HG03378 (cell line): ENCODE data around the gene EIF4A2.
"Not testable (repeated sequence)": the region's sequence is repeated elsewhere in the genome, so short reads cannot be mapped to it uniquely, and the experiment has no call there.

Experiments
- ATAC-seq: cut with Tn5 transposase; IDR thresholded peaks from one replicate; pipeline ENCODE4 v1.9.1; 2021; ENCODE audit warnings: mild to moderate bottlenecking, moderate library complexity; ENCODE audit not compliant: unreplicated experiment

Gene EIF4A2

GRCh38 chr3:186818516-186818915, 35.1 kb downstream of the EIF4A2 start:
- no peak for ATAC-seq

- no peak for ATAC-seq
These were observed 35.6 kb downstream of the EIF4A2 start for GRCh38 chr3:186818956-186819355.

GRCh38 chr3:186821429-186822387, 38.3 kb downstream of the EIF4A2 start:
- no peak for ATAC-seq

- not testable (repeated sequence) for ATAC-seq
These were observed 39.0 kb downstream of the EIF4A2 start for GRCh38 chr3:186822388-186822759.

GRCh38 chr3:186823386-186823785, 40.0 kb downstream of the EIF4A2 start:
- ATAC-seq, result no peak

- ATAC-seq, result no peak
These were observed 41.2 kb downstream of the EIF4A2 start for GRCh38 chr3:186824430-186825139.

DNA sequence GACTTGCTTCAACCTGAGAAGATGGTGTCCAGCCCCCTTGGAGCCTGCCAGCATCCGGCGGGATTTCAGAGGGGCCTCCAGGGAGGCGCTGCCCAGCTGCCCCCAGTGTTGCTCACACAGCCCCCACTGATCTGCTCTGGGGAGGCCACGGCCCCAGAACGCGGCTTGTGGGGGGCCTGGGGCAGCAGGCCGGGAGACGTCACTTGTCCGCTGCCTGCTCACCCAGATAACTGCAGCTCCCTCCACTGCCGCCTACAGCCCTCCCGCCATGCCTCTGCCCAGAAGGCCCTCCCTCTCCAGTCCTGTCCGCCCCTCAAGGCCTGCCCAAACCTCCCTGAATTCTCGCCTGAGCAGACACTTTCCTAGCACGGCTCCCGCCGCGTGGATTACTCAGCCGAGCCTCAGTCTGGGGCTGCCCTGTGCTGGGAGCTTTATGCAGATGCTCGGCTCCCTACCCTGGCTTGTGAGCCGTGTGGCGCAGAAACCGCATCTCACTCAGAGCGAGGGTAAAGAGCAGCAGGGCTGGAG, 42.0 kb downstream of the EIF4A2 start:
- no peak for ATAC-seq

DNA sequence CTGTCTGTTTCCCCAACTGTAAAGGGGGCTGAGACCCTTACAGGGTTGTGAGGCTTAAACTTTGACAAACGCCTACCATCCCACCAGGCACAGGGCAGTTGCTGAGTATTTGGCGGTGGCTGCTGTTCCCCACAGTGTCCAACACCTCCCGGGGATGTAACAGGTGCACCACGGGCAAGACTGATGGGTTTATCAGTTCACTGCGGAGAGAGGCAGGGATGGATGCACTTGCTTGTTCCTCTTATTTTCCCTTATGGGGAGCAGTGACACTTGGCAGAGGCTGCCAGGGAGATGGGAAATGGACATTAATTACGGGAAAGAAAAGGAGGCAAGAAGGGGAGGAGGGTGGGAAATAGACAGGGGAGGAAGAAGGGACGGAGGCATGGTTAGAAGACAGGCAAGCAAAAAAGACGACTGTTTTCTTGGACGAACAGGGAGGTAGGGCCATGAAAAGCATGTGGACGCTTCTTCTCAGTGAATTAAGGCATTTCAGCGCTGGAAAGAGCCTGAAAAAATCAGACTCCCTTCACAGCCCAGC, 42.6 kb downstream of the EIF4A2 start:
- ATAC-seq, result no peak

DNA sequence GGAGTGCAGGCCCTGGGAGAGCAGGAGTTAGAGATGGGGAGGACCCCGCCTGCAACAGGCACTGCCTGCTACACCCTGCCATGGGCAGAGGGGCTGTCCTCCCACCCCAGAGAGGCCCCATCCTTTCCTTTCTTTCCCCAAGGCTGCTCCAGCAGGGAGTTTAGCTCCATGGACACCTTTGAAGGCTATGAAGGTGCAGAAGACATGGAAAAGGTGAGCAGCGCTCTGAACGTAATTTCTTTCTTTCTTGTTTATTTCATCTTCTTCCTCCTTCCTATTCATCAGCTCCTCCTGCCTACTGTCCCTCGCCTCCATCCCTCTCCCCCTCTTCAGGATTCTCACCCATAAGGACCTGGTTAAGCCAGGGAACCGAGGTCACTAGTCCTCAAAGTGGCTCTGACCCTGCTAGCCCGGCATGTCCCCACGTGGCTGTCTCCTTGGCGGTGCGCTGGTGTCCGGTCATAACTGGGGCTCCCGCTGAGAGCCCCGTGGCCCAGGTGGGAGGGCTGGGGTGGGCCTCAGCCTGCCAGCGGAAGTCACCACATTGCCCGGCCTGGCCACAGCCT, 43.1 kb downstream of the EIF4A2 start:
- no peak for ATAC-seq

DNA sequence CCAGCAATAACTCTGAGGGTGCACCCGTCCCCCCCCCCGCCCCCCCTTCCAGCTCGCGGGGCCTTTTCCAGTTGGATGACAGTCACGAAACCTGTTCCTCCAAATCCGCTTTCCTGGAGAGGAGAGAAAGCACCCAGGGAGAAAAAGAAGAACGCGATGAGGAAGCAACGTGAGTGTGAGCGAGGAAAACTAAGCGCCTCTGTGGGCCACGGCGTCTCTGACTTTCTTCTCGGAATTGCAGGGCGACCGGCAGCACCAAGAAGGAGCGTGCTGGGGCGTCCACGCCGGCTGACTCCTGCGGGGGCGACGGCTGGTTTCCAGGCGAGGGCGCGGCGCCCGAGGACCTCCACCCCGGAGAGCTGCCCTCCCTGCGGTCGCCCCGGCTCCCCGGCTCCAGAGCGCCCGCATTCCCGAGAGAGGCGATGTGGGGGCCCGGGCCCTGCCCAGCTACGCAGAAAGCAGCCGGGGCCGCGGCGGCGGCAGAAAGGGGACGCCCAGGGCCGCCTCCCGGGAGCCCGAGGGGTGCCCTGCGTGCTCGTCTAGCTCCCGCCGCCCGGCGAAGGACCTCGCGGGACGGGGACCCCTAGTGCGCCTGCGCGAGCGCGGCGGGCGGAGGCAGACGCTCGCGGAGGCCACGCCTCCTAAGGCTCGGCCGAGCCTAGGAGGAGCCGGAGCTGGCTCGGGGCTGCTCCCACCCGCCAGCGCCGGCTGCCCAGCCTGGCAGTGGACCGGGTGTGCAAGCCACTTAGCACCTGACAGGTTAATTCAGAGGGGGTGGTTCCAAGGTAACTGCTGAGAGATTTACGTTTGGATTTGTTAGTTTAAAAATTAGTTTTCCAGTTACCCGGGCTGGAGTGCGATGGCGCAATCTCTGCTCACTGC, 43.8 kb downstream of the EIF4A2 start:
- ATAC-seq, result peak; percentile 48

- ATAC-seq, result no peak
These were observed 45.0 kb downstream of the EIF4A2 start for GRCh38 chr3:186828340-186828739.

DNA sequence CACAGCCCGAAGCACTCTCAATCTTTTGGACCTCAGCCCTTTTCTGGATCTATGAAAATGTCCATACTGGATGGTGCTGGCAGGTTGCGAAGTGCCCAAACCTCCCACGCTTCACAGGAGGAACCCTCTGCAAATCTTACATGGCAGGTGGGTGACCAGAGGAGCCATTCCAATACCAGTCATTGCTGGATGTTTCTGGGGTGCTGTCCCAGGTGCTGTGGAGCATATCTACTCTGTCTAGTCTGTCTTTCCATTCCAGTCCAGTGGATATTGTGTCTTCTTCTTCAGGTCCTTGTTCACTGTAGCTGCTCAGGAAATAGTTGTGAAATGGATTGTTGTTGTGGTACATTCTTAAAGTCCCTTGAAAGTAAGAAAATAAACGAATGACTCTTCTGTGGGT, 48.4 kb downstream of the EIF4A2 start:
- no peak for ATAC-seq

- ATAC-seq, result no peak
These were observed 48.9 kb downstream of the EIF4A2 start for GRCh38 chr3:186832276-186832675.
